Neutrophil (primary cell): ENCODE measurements around the gene CACNA1A.

Experiments
- H3K27ac ChIP-seq: fragments of 200-600 bp; sonication (generic); 2 replicates; pipeline ENCODE4 v1.5.1; 2016; ENCODE audit warnings: mild to moderate bottlenecking, moderate library complexity
- H3K27me3 ChIP-seq: fragments of 200-600 bp; sonication (generic); 2 replicates; pipeline ENCODE4 v1.6.0; 2016; ENCODE audit warnings: mild to moderate bottlenecking
- H3K36me3 ChIP-seq: fragments of 200-600 bp; sonication (generic); 2 replicates; pipeline ENCODE4 v1.5.1; 2017
- H3K4me1 ChIP-seq, 2 experiments: fragments of 200-600 bp in 1 of 2; sonication (generic) in 1 of 2; 1 replicate in 1 of 2; 2 replicates in 1 of 2; pipeline versions ENCODE4 v1.5.1 to v1.6.1; 2013 to 2016; ENCODE audit warnings: low read depth in 1 of 2, low read length in 1 of 2, mild to moderate bottlenecking in 1 of 2, moderate library complexity in 1 of 2; ENCODE audit not compliant: control insufficient read depth in 1 of 2, insufficient read depth in 1 of 2
- H3K4me3 ChIP-seq, 2 experiments: fragments of 200-600 bp in 1 of 2; sonication (generic) in 1 of 2; 1 replicate in 1 of 2; 2 replicates in 1 of 2; pipeline ENCODE4 v1.5.1; 2013 to 2016; ENCODE audit warnings: low read depth in 1 of 2, low read length in 1 of 2, mild to moderate bottlenecking in 1 of 2, moderate library complexity in 1 of 2
- H3K9me3 ChIP-seq: fragments of 200-600 bp; sonication (generic); 2 replicates; pipeline ENCODE4 v1.5.1; 2016
- TF ChIP-seq, protein P1 (sequence below): fragments of 200-600 bp; sonication (generic); IDR thresholded peaks from 2 replicates; pipeline ENCODE4 v1.5.1; 2016; ENCODE audit warnings: antibody characterized with exemption

CACNA1A gene

DNA sequence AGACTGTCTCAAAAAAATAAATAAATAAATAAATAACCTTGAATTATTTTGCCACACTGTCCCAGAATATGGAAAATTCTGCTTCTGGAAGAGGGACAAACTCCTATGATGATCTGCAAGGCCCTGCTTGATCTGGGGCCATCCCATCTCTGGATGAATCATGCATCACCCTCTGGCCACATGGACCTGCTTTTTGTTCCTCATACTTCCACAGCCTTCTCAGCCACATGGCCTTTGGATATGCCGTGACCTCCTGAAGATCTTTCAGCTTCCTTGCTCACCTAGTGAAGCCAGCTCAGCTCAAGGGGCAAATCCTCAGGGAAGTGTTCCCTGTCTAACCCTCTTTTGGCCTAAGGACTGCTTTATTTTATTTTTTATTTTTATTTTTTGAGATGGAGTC, 345.7 kb downstream of the CACNA1A start:
- Histone ChIP-seq H3K4me1 (peaks cover 92 to 98% of the 10 kb centered on the region in 2 experiments), H3K27ac (peak overlapping the region; percentile 18)

DNA sequence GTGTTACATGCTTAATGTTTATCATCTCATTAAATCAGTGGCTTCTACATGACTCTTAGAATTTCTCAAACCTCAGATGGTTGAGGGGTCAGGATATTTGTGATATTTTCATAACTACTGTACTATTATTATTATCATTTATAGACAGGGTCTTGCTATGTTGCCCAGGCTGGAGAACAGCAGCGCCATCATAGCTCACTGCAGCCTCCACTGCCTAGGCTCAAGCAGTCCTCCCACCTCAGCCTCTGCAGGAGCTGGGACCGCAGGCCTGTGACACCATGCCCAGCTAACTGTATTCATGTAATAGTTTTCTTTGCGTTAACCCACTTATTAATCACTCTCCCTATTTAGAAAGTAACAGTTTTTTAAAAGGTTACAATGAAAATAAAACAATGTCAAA, 346.6 kb downstream of the CACNA1A start:
- TF ChIP-seq, protein P1, sequence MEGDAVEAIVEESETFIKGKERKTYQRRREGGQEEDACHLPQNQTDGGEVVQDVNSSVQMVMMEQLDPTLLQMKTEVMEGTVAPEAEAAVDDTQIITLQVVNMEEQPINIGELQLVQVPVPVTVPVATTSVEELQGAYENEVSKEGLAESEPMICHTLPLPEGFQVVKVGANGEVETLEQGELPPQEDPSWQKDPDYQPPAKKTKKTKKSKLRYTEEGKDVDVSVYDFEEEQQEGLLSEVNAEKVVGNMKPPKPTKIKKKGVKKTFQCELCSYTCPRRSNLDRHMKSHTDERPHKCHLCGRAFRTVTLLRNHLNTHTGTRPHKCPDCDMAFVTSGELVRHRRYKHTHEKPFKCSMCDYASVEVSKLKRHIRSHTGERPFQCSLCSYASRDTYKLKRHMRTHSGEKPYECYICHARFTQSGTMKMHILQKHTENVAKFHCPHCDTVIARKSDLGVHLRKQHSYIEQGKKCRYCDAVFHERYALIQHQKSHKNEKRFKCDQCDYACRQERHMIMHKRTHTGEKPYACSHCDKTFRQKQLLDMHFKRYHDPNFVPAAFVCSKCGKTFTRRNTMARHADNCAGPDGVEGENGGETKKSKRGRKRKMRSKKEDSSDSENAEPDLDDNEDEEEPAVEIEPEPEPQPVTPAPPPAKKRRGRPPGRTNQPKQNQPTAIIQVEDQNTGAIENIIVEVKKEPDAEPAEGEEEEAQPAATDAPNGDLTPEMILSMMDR = no peak
- Histone ChIP-seq H3K27me3 (no peaks in the 10 kb centered on the region), H3K27ac (peak overlapping the region; percentile 96), H3K4me1 (peaks cover 90 to 97% of the 10 kb centered on the region in 2 experiments), H3K4me3 (no peak overlapping the region), H3K9me3 (no peaks in the 10 kb centered on the region), H3K36me3 (no peaks in the 10 kb centered on the region)

More for the DNA sequence above, 345.7 kb downstream of the CACNA1A start:
- Histone ChIP-seq H3K36me3 (no peaks in the 10 kb centered on the region), H3K9me3 (no peaks in the 10 kb centered on the region), H3K4me3 (no peak overlapping the region), H3K27me3 (no peaks in the 10 kb centered on the region)
- TF ChIP-seq, protein P1 = no peak
